Kasumi-1 (cell line): ENCODE data around the gene YES1.
"Not testable (repeated sequence)": the region's sequence is repeated elsewhere in the genome, so short reads cannot be mapped to it uniquely, and the experiment has no call there.

Experiments used
- DNase-seq, 2 experiments: peaks; one replicate each; lab custom pipeline; 2025; lab: John Stamatoyannopoulos, UW

The YES1 gene

DNA sequence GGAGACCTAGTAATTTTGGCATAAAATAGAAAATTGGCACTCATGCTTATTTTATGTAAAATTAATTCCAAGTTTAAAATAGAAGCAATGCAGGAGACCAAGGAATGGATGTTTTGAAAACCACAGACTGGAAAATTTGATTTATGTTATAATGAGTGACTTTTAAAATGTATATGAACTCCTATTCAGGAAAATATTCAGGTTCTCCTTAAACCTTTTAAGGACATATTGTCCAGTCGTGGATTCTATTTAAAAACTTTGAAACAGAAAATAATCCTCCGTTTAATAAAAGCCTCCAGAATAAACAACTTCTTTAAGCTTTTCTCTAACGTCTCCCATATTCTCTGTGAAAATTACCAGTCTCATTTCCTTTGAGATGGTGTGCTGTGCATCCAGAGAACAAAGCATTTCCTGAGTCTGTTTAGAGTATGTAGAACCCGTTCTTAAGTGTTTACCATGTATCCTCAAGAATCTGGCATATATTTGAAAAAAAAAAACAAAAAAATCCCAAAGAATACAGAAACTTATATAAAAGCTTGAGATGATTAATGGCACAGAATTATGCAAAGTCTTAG lies 8.6 kb upstream of the YES1 start:
- no peak for DNase-seq

- no peak for DNase-seq
Measured at GRCh38 chr18:816869-817268, 4.8 kb upstream of the YES1 start.

DNA sequence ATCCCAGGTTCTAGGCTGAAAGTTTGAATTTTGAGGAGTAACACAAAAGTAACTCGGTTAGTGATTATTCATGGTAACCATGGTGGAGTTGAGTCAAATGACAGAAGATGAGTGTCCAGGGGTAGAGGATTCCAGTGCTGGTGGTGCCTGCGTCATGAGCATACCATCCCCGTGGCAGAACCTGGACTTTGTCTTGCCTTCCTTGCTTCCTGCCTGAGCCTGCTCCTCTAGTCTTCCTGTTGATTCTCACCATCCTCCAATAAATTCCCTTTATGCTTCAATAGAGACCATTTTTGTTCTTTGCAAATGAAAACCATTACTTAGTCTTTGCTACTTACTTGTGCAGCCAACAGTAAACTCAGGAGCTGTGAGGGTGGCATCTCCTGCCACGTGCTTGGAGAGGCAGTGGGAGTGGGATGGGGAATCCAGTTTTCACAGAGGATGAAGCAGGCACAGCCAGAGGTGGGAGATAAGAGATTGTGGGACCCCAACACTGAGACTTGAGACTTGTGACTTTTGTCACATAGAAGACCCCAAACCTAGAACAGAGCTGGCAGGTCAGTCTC lies 4.1 kb upstream of the YES1 start:
- DNase-seq, result no peak

- no peak for DNase-seq
Measured at GRCh38 chr18:815353-815752, 3.3 kb upstream of the YES1 start.

GRCh38 chr18:814300-815084 lies 2.5 kb upstream of the YES1 start:
- DNase-seq, result no peak

- DNase-seq, result peak; percentile 98 to 99
Measured at GRCh38 chr18:813172-814071, 1.4 kb upstream of the YES1 start.

DNA sequence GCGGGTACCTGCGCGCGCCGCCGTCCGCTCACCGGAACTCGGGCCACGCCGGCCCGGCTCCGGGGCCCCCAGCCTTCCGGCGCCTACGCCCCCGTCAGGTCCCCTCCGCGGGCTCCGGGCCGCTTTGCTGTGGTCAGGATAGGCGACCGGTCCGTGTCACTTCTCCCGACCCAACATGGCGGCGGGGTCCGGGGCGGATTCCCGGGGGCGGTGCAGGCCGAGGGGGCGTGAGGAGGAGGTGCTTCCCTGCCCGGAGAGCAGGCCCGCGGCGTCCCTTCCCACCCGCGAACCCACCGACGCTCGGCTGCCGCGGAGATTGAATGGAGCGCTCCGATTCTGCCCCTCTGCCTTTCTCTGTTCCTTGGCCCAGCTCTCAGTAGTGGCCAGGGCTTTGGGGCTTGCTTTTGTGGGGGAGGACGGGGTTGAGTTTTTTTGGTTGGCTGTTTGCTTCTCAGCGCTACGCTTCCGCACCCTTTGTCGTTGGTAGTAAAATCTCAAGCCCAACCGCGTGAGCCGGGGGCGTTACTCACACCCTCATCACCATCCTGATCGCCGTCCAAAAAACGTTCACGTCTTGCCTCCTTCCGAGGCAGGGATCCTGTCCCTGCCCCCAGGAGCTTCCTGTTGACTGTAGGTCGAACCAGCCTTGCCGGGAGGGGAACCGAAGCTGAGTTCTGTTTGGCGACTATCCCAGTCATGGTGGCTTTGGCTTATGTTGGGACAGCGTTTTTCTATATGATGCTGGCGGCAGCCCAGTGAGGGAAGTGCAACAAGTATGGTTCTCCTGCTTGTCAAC lies 532 bp upstream of the YES1 start:
- peak; percentile 94 to 95 for DNase-seq

DNA sequence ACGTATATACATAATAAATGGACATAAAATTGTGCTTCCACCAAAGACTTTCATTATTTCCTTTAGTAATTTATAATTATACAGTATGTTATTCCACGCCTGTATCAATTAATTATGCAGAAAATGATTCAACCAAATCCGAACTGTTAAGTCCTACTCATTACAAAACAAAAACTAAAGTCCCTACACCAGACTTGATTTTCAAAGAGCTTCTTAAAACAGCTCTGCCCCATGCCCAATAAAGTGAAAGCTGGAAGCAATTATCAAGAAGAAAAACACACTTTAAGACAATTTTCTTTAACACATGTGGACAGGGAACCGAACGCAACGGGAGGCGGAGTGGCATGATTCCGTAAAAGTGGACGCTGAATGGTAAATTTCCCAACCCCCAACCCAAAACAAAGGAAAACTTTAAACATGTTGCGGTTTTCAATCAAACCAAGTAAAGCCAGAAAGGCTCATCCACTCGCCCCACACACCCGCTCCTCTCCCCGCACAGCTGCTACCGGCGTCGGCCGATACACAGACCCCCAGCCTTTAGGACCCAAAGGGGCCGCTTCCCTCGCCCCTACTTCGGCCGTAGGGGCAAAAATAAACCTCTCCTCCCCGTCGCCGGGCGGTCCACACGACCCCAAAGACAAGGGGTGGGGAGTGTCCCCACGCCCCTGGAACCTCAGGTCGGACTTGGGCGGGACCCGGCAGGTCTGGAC lies 705 bp downstream of the YES1 start:
- peak in 1 of 2 experiments; percentile 16 for DNase-seq

DNA sequence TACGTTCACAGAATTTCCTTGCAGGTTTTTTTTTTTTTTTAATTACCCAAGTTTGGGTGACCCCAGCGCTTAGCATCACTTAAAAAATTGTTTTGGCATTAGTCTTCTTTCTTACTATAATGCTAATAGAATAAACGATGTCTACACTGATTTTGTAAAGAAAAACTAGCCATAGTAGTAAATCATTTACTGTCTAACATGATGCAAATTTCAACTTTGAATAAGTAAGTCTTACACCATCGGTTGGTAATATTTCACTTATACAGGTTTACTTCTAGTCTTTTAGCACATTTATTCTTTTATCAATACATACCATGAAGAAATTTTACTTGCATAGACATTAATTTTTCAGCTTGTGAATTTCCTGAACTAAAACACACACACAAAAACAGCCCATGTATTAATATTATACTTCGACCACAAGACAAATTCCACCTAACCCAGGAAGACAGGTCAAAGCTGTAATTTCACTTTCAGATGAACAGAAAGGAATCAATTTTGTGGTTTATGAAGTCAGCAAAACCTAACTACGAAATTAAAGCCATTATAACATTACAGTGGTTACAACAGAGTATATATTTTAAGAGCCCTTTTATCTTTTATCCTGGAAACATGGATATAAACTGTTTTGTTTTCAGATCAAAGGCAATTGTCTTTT lies 1.9 kb downstream of the YES1 start:
- no peak for DNase-seq

DNA sequence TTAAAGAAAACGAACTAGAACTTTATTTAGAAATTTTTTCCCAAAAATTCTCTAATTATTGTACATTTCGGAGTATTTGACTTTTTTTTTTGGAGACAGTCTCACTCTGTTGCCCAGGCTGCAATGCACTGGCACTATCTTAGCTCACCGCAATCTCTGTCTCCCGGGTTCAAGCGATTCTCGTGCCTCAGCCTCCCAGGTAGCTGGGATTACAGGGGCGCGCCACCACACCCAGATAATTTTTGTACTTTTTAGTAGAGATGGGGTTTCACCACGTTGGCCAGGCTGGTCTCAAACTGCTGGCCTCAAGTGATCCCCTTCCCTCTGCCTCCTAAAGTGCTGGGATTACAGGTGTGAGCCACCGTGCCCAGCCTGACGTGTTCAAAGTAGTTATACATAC lies 2.8 kb downstream of the YES1 start:
- not testable (repeated sequence) for DNase-seq

GRCh38 chr18:808502-808901 lies 3.5 kb downstream of the YES1 start:
- DNase-seq, result no peak

GRCh38 chr18:808086-808485 lies 4.0 kb downstream of the YES1 start:
- DNase-seq, result peak in 1 of 2 experiments; percentile 20

DNA sequence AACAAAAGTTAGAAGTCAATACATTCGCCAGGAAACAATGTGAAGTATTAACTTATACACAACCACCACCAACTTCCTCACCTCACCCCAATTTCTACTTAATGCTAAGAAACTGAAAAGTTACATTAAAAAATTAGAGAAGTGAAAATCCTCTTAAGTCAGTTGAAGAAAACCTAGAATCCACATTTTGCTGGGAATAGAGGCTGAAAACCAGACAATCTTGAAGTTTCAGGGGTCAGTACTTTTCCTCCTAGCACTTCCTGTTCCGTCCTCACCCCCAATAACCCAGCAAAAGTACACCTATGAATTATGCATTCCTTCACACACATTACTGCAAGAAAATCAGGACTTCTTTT lies 6.3 kb downstream of the YES1 start:
- DNase-seq, result peak in 1 of 2 experiments; percentile 49

DNA sequence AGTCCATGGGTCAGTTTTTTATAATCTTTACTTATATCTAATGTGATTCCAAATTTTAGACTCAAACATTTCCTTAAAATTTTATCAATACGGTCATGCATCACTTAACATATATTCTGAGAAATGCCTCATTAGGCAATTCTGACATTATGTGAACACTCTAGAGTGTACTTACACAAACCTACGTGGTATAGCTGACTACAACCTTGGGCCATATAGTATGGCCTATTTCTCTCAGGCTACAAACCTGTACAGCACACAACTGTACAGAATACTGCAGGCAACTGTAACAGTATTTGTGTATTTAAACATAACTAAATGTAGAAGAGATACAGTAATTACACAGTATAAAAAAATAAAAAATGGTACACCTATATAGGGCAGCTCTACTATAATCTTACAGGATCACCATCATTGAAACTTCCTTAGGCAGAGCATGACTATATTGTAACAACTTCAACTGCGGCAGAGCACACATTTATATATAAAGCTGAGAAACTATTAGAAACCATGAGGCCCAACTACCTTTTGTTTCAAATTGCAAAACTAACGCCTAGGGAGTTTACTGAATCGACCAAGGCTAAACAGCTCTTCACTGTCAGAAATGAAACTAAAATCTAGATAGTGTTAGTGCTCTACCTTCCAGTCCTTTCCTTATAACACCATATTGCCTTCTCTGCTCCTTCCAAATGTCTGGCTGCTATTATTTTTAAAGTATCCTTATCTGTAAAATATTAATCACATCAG lies 6.9 kb downstream of the YES1 start:
- peak in 1 of 2 experiments; percentile 49 for DNase-seq

- DNase-seq, result peak; percentile 64 to 82
Measured at GRCh38 chr18:801137-801536, 10.9 kb downstream of the YES1 start.

DNA sequence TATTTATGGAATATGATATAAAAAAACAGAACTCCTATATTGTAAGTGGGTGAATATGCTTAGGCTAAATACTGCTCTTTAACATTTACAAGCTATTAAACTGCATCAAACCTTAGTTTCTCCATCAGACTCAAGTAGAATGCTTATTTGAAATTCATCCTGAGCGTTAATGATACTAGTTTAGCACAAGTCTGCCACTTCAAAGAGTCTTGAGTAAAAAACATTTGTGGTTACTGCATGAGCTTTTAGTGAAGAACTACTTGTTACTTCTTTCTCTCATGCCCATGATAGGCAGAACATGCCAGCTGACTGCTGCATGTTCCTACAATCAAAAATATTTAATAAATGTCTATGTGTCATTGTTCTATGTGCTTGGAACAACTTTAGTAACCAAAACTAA lies 12.1 kb downstream of the YES1 start:
- DNase-seq, result no peak

- not testable (repeated sequence) for DNase-seq
Measured at GRCh38 chr18:795383-795782, 16.7 kb downstream of the YES1 start.

DNA sequence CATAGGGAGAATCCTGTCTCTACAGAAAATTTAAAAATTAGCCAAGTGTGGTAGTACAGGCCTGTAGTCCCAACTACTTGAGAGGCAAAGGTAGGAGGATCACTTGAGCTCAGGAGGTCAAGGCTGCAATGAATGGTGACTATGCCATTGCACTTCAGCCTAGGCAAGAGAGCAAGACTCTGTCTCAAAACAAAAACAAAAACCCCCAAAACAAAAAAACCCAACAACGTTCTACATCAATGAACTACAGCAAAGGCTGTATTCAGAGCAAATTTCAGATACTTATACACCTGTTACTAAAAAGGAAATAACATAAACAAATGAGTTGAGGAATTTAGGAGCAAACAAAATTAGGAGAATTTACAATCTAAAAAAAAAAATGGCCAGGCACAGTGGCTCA lies 22.6 kb downstream of the YES1 start:
- DNase-seq, result no peak

GRCh38 chr18:785242-785641 lies 26.8 kb downstream of the YES1 start:
- peak in 1 of 2 experiments; percentile 39 for DNase-seq
